NCI-H1417 treated with DMSO at 0.1 percent for 48 hours (cell line): ENCODE results near the gene CCN6.

ENCODE experiments used
- DNase-seq: peaks from one replicate; lab custom pipeline; 2025; lab: John Stamatoyannopoulos, UW

CCN6 gene

DNA sequence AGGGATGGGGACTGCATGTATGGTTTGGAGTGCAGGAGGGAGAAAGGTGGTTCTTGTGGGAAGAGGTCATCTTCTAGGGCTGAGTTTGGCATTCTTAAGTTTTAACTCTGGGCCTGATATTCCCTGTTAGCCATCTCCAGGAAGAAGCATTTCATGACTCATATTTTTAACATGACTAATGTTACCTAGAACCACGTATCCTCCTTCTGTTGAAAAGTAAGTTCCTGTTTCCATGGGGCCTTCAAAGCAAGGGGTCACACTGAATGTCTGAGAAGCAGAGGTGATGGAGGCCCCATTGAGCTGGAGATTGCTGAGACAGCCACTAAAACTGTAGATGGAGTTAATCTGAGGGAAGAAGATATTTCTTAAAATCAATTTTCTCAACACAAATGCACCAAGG is 63.6 kb downstream of the CCN6 start:
- no peak for DNase-seq

DNA sequence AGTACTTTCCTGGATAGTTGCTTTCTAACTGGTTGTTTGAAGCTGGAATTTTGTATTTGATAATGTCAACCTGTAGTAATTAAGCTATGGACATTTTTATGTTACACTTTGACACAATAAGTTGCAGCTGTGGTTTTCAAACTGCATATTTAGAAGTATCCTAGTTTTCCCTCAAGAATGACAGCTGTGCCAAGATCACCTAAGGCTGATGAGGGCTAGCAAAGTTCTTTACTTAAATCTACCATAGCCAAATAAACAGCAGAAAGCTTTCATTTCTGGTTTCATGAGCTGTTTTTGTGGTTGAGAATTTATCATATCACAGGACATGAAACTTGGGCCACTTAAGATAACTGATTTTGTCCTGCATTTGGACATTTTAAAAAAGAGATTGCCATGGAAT is 64.1 kb downstream of the CCN6 start:
- DNase-seq = no peak
